ENCODE data around the gene CYP4F8.
"Not testable (repeated sequence)": the region's sequence is repeated elsewhere in the genome, so short reads cannot be mapped to it uniquely, and the experiment has no call there.

CYP4F8 gene, protein sequence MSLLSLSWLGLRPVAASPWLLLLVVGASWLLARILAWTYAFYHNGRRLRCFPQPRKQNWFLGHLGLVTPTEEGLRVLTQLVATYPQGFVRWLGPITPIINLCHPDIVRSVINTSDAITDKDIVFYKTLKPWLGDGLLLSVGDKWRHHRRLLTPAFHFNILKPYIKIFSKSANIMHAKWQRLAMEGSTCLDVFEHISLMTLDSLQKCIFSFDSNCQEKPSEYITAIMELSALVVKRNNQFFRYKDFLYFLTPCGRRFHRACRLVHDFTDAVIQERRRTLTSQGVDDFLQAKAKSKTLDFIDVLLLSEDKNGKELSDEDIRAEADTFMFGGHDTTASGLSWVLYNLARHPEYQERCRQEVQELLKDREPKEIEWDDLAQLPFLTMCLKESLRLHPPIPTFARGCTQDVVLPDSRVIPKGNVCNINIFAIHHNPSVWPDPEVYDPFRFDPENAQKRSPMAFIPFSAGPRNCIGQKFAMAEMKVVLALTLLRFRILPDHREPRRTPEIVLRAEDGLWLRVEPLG

DNA sequence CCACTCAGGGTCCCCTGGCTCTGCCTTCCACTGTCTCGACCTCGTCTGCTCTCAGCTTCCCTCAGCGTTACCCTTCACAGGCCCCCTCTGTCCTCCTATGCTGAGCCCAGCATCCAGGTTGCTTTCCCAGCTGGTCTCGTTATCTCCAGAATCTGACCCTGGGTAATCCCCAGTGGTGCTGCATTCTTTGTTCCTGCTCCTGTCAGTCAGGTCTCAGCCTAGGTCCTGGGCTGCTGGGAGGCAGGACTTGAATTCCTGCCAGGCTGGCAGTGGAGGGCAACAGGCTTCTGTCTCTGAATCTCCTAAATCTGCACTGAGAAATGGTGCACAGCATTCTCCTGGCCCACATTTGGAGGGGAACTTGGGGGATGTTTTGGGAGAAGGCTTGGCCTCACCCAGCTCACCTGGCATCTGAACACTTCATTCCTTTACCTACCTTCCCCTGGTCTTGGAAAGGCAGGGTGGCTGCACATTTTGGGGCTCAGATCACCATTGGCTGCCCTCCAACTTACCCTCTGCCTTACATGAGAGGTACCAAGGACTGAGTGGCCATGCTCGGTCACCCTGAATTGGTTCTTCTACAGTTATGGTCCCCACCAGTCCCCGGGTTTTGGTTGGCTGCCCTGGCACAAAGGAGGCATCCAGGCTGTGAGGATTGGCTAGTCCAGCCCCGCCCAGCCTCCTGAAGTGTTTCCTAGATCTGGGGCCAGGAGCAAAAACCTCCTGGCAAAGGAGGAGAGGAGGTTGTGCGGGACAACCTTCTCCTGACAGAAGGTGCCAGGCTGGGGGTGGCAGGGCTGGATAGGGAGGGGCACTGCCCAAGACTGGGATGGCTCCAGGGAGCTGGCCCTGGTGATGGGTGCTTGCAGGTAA, at the start of gene CYP4F8:
Gene CYP4F8 (plus strand): TSS at position 712 of the 873 bp plus-strand sequence. CDS start 399 bp downstream, outside the sequence.
- DNase-seq (ENCODE audit: extremely low read depth in 1 of 2, low read depth in 1 of 2): no peak

DNA sequence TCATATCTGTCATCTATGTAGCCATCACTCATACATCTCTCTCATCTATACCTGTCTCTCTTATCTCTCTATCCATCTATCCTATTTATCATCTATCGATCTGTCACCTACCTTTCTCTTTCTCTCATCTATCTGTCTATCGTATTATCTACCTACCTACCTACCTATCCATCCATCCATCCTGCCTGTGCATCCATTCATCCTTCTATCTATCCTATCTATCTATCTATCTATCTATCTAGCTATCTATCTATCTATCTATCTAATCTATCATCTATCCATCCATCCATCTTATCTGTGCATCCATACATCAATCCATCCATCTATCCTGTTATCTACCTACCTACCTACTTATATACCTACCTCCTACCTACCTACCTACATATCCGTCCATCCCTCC, 44.6 kb upstream of the CYP4F8 start:
- no peak for DNase-seq (ENCODE audit: extremely low read depth in 1 of 2, low read depth in 1 of 2)

DNA sequence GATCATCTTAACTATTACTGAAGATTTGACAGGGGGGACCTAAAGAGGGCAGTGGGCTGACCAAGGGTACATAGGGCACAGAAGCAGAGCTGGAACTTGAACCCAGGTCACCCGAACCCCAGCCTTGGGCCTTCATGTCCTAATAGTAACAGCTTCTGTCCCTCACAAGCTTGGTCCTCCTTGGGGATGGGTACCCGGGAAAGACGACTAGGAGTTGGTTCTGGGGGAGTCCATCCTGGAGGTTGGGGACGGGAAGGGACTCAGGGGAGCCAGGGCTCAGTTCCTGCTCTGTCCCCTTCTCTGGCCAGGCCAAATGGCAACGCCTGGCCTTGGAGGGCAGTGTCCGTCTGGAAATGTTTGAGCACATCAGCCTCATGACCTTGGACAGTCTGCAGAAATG, 39.6 kb upstream of the CYP4F8 start:
- no peak for DNase-seq (ENCODE audit: extremely low read depth in 1 of 2, low read depth in 1 of 2)

DNA sequence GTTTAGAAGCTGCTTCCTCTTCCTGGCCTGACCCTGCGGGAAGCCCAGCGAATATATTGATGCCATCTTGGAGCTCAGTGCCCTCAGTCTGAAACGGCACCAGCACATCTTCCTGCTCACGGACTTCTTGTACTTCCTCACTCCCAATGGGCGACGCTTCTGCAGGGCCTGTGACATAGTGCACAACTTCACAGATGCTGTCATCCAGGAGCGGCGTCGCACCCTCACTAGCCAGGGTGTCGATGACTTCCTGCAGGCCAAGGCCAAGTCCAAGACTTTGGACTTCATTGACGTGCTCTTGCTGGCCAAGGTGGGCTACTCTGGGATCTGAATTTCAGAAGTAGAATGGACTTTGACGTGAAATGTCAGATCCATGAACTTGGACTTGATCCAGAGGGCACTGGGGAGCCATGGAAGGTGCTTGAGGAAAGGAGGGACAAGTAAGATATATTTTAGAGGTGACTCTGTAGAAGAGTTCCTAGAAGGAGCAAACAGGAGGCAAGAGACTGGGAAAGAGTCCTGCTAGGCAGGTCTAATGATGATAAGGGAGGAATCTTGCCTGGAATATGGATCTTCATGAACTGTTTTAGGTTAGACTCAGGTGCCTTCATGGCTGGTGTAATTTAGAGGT, 38.4 kb upstream of the CYP4F8 start:
- no peak for DNase-seq (ENCODE audit: extremely low read depth in 1 of 2, low read depth in 1 of 2)

DNA sequence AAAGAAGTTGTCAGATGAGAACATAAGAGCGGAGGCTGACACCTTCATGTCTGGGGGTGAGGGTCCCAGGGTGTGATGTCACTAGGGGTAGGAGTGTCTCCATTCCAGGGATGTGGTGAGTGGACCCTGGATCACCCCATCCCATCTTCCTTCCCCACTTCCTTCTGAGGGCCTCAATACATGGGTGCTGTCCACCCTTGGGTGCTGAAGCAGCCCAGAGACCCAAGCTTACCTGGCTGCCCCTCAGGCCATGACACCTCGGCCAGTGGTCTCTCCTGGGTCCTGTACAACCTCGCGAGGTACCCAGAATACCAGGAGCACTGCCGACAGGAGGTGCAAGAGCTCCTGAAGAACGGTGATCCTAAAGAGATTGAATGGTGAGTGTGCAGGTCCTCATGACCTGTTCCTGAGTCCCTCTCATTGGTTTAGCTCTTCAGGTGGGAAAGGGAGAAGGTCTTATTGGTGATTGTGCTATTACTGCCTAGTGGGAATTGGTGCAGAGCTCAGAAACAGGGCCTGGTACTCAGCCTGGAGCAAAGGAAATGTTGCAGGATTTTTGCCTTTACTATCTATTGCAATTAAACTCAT, 37.7 kb upstream of the CYP4F8 start:
- no peak for DNase-seq (ENCODE audit: extremely low read depth in 1 of 2, low read depth in 1 of 2)

DNA sequence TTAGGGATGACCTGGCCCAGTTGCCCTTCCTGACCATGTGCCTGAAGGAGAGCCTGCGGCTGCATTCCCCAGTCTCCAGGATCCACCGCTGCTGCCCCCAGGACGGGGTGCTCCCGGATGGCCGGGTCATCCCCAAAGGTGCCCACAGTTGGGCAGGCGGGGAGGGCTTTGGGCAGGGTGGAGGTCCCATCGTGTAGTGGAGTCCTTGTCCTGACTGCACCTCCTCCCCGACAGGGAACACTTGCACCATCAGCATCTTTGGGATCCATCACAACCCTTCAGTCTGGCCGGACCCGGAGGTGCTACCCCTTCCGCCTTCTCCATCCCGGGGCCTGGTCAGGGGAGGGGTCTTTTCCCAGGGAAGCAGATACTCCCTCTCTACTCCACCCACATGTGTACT, 31.7 kb upstream of the CYP4F8 start:
- no peak for DNase-seq (ENCODE audit: extremely low read depth in 1 of 2, low read depth in 1 of 2)

DNA sequence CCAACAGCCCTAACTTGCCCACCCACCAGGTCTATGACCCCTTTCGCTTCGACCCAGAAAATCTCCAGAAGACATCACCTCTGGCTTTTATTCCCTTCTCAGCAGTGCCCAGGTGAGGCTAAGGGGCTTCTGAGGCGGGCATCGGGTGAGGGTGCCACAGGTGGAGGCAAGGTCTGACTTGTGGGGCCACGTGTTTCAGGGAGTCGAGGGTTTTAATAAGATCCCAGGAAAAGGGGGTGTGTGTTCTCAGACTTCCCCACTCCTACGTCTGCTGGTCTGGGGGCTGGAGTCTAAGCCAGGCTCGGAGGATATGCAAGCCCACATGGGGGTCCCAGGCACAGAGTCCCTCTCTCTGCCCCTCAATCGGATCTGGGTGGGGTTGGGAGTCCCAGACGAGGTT, 30.9 kb upstream of the CYP4F8 start:
- no peak for DNase-seq (ENCODE audit: extremely low read depth in 1 of 2, low read depth in 1 of 2)

DNA sequence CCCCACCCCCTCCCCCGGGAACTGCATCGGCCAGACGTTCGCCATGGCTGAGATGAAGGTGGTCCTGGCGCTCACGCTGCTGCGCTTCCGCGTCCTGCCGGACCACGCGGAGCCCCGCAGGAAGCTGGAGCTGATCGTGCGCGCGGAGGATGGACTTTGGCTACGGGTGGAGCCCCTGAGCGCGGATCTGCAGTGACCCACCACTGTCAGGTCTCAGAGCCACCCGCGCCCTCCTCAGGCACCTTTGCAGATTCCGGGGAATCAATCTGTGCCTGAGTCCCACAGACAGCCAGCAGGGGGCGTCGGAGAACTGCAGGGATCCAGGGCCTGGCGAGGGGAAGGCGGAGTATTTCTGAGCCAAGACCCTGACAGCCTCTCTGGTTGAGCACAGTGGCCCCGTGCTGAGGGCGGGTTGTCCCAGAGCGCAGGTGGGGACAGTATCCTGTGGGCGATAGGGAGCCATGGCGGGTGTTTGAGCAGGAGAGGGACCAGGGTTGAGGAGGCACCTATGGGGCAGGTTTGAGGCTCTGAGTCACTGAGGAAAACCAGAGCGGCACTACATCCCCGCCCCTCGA, 30.4 kb upstream of the CYP4F8 start:
- DNase-seq (ENCODE audit: extremely low read depth in 1 of 2, low read depth in 1 of 2): peak; percentile 63 to 76

DNA sequence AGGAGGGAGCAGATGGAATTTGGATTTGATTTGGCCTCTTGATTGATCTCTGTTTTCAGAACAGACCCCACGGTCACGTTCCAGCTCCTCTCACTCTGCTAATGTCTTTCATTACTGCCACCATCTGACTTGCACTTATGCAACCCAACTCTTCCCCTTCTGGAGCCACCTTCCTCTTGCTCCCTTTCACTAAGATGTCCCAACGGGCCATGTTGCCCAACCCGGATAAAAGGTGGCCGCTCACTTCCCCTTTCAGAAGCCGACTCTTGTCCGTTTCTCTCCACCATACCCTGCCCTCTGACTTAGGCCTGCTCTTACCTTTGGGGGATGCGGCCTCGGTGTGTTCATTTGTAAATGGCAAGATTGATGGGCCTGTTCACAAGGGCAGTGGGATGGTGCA, 27.4 kb upstream of the CYP4F8 start:
- no peak for DNase-seq (ENCODE audit: extremely low read depth in 1 of 2, low read depth in 1 of 2)

DNA sequence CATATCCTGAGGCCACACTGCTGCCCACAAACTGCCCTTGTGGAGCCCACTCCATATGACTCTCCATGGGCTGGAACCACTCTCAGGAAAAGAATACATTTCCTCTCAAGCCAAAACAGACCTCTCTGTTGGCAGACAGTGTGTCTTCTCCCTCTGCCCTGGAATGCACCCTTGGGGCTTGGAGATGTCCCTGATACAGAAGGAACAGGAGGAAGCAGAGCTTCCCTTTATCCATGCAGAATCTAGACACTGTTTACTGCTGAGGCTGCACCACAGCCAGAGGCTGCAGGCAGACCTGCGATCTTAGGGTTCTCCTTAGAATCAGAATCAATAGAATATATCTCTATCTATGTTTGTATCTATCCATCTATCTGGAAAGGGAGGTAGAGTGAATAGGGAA, 26.8 kb upstream of the CYP4F8 start:
- DNase-seq (ENCODE audit: extremely low read depth in 1 of 2, low read depth in 1 of 2): no peak

DNA sequence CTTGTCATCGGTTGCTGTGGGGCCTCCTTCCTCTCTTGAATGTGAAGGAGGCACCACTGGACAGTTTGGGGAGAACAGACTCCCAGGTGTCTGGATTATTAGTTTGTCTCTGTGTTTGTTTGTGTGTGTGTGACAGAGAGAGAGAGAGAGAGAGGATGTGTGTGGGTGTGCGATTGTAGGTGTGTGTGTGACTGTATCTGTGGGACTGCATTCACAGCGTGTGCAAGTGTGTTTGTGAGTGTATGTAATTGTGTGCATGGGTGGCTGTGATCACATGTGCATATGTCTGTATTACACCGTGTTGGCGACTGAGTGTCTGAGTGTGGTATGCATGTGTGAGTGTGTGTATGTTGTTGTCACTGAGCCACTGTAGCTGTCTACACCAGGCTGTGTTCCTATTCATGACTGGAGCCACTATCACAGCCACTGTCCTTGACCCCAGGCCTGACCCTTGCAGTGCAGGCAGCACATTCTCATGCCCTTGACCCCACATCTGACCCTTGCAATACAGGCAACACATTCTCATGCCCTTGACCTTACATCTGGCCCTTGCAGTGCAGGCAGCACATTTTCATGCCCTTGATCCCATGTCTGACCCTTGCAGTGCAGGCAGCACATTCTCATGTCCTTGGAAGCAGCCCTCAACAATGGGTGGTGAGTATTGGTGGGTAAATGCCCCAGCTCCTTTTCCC, 25.1 kb upstream of the CYP4F8 start:
- no peak for DNase-seq (ENCODE audit: extremely low read depth in 1 of 2, low read depth in 1 of 2)

DNA sequence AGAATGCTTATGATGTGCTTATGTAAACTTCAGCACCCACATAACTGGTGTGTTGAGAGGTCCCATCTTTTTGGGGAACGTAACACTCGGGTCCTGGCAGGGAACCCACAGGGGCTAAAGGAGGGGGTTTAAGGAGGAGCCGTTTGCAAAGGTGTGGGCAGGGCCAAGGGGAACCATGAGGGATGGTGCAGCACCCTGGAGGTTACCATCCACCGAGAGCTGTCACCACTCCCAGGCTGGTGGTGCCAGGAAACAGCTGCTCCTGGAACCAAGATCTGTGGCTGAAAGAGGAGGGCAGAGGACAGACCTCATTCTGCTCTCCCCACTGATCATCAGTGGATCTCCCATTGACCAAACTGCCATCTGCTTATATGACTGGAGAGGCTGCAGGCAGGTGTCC, 23.2 kb upstream of the CYP4F8 start:
- DNase-seq (ENCODE audit: extremely low read depth in 1 of 2, low read depth in 1 of 2): no peak

DNA sequence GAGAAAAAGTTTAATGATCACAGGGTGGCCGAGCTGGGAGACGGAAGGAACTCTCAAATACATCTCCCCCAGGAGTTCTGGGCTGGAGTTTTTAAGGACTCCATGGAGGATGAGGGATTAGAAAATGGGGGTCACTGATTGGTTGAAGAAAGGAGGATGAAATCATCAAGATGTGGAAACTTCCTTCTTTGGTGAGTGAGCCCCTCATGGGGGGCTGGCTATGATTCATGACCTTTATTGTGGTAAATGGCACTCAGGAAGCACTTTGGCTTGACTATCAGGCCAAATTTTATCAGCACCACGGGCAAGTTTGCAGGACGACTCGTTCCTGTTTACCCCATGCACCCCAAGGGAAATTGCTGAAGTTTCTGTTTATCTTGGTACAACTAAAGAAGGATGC, 22.5 kb upstream of the CYP4F8 start:
- DNase-seq (ENCODE audit: extremely low read depth in 1 of 2, low read depth in 1 of 2): not testable (repeated sequence)

DNA sequence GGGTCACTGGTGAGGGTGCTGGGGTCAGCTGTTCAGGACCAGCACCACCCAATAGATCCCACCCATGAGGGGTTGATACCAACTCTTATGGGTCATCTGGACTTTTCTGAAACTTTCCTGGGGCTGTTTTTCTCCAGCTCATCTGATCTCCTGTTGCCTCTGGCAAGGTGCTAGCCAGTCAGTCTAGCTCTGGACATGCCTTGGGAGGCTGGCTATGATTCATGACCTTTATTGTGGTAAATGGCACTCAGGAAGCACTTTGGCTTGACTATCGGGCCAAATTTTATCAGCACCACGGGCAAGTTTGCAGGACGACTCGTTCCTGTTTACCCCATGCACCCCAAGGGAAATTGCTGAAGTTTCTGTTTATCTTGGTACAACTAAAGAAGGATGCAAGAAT, 21.3 kb upstream of the CYP4F8 start:
- not testable (repeated sequence) for DNase-seq (ENCODE audit: extremely low read depth in 1 of 2, low read depth in 1 of 2)

DNA sequence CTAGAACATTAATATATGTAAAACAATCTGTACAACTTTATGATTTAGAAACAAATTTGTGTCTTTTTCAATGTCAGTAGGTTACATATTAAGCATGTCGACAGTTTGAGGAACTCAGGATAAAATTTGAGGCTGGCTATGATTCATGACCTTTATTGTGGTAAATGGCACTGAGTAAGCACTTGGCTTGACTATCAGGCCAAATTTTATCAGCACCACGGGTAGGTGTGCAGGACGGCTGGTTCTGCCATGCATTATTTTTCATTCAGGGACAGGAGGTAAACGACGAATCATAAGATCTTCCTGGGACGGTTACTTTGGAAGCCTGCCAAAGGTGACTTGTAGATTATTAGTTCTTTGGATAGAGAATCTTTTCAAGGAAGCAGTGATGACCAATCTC, 19.9 kb upstream of the CYP4F8 start:
- no peak for DNase-seq (ENCODE audit: extremely low read depth in 1 of 2, low read depth in 1 of 2)

DNA sequence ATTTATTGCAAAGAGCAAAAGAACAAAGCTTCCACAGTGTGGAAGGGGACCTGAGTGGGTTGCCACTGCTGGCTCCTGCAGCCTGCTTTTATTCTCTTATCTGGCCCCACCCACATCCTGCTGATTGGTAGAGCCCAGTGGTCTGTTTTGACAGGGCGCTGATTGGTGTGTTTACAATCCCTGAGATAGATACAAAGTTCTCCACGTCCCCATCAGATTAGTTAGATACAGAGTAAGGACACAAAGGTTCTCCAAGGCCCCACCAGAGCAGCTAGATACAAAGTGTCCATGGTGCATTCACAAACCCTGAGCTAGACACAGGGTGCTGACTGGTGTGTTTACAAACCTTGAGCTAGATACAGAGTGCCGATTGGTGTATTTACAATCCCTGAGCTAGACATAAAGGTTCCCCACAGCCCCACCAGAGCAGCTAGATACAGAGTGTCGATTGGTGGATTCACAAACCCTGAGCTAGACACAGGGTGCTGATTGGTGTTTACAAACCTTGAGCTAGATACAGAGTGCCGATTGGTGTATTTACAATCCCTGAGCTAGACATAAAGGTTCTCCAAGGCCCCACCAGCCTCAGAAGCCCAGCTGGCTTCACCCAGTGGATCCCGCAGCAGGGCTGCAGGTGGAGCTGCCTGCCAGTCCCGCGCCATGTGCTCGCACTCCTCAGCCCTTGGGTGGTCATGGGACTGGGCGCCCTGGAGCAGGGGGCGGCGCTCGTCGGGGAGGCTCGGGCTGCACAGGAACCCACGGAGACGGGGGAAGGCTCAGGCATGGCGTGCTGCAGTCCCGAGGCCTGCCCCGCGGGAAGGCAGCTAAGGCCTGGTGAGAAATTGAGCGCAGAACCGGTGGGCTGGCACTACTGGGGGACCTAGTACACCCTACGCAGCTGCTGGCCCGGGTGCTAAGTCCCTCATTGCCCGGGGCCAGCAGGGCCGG, 6.8 kb upstream of the CYP4F8 start:
- not testable (repeated sequence) for DNase-seq (ENCODE audit: extremely low read depth in 1 of 2, low read depth in 1 of 2)

DNA sequence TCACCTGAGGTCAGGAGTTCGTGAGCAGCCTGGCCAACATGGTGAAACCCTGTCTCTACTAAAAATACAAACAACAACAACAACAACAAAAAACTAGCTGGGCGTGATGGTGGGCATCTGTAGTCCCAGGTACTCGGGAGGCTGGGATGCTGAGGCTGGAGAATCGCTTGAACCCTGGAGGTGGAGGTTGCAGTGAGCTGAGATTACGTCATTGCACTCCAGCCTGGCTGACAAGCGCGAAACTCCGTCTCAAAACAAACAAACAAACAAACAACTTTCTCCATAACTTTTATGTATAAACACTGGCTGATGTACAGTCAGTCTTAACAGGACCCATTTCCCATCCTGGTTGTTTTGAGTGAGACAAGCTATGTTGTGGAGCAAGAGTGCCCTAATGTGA, 5.8 kb upstream of the CYP4F8 start:
- DNase-seq (ENCODE audit: extremely low read depth in 1 of 2, low read depth in 1 of 2): no peak

DNA sequence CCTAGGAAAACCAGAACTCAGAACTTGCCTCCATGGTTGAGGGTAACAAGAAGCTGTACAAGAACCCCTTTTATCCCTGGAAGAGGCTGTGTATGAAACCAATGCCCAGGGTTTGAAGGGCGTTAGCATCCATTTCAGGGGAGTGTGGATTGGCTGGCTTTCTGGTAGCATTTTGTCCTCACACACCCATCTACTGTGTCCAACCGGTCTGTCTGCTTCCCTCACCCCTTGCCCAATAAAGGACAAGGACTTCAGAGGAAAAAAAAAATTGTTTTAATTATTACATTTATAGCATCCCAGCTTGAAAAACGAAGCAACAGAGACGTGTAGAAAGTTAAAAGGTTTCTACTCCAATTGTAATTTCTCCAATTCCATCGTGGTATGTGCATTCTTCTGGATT, 2.7 kb upstream of the CYP4F8 start:
- no peak for DNase-seq (ENCODE audit: extremely low read depth in 1 of 2, low read depth in 1 of 2)

DNA sequence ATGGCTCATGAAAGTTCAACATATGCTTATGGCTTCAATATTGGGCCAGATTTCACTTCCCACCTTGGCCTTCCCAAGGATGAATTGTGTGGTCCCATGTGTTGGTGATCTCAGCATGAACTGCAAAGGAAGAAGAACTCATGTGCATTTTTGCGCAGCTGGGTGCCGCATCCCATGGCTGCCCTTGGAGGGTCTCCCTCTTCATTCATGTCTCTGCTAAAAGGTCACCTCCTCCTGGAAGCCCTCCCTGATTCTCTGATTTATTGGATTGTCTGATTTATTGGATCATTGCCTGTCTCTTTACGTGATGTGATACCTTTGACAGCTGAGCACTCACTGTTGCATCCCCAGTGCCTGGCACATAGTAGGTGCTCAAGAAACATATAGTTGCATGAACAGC, 1.7 kb upstream of the CYP4F8 start:
- no peak for DNase-seq (ENCODE audit: extremely low read depth in 1 of 2, low read depth in 1 of 2)
